Activated CD8-positive, alpha-beta memory T cell treated with anti-CD3 and anti-CD28 coated beads for 36 hours (primary cell): Measurements from ENCODE around the gene BNC2. TPM values are rescaled to one million over a fixed set of nuclear protein-coding genes. Genes with fewer than 3 reads are reported as not detected.

Experiments used
- CTCF ChIA-PET: fragments of 350-600 bp; sonication (Branson Sonifier 250); formaldehyde crosslinking; loops from one replicate; lab custom pipeline; 2021; ENCODE audit warnings: antibody characterized with exemption; lab: Charles Lee
- POLR2A ChIA-PET: fragments of 350-600 bp; sonication (Branson Sonifier 250); formaldehyde crosslinking; loops from one replicate; lab custom pipeline; 2021; ENCODE audit warnings: antibody characterized with exemption; lab: Charles Lee
- total RNA-seq, 2 experiments: library from RNA; stranded (reverse); gene quantifications; one replicate each; pipeline ENCODE4 v1.2.3, GENCODE V29; 2021

BNC2 gene
- total RNA-seq, 2 experiments from 2014 or later: not detected

- POLR2A ChIA-PET: no interaction called here
- CTCF ChIA-PET: interaction anchor here (0.7 kb wide), 1 partner anchor 408 kb away, joined by 3 read pairs; no protein-coding TSS in a partner anchor
Measured at GRCh38 chr9:16824545-16825330, 45.7 kb downstream of the BNC2 start.

GRCh38 chr9:16823906-16824305, 46.6 kb downstream of the BNC2 start:
- POLR2A ChIA-PET: no interaction called here
- CTCF ChIA-PET: no interaction called here

GRCh38 chr9:16821344-16821743, 49.1 kb downstream of the BNC2 start:
- ChIA-PET POLR2A (no interaction called here), CTCF (no interaction called here)

- CTCF ChIA-PET: no interaction called here
- POLR2A ChIA-PET: no interaction called here
Measured at GRCh38 chr9:16817514-16817913, 53.0 kb downstream of the BNC2 start.

- POLR2A ChIA-PET: no interaction called here
- CTCF ChIA-PET: no interaction called here
Measured at GRCh38 chr9:16817002-16817401, 53.5 kb downstream of the BNC2 start.

- ChIA-PET POLR2A (no interaction called here), CTCF (no interaction called here)
Measured at GRCh38 chr9:16816011-16816410, 54.5 kb downstream of the BNC2 start.

- POLR2A ChIA-PET: no interaction called here
Measured at GRCh38 chr9:16815079-16815478, 55.4 kb downstream of the BNC2 start.

GRCh38 chr9:16813838-16814237, 56.6 kb downstream of the BNC2 start:
- ChIA-PET CTCF (no interaction called here), POLR2A (no interaction called here)

More at GRCh38 chr9:16815079-16815478, 55.4 kb downstream of the BNC2 start:
- CTCF ChIA-PET: no interaction called here

- CTCF ChIA-PET: no interaction called here
- POLR2A ChIA-PET: no interaction called here
Measured at GRCh38 chr9:16811987-16812685, 58.3 kb downstream of the BNC2 start.

GRCh38 chr9:16809912-16810610, 60.4 kb downstream of the BNC2 start:
- ChIA-PET CTCF (no interaction called here), POLR2A (no interaction called here)

- CTCF ChIA-PET: no interaction called here
Measured at GRCh38 chr9:16806674-16807073, 63.8 kb downstream of the BNC2 start.

GRCh38 chr9:16803648-16804047, 66.8 kb downstream of the BNC2 start:
- CTCF ChIA-PET: no interaction called here
- POLR2A ChIA-PET: no interaction called here

More at GRCh38 chr9:16806674-16807073, 63.8 kb downstream of the BNC2 start:
- POLR2A ChIA-PET: no interaction called here

GRCh38 chr9:16801871-16802466, 68.5 kb downstream of the BNC2 start:
- POLR2A ChIA-PET: no interaction called here
- CTCF ChIA-PET: no interaction called here

GRCh38 chr9:16796304-16796825, 74.1 kb downstream of the BNC2 start:
- POLR2A ChIA-PET: no interaction called here
- CTCF ChIA-PET: no interaction called here

GRCh38 chr9:16794871-16795639, 75.4 kb downstream of the BNC2 start:
- CTCF ChIA-PET: no interaction called here
- POLR2A ChIA-PET: no interaction called here

GRCh38 chr9:16794103-16794502, 76.4 kb downstream of the BNC2 start:
- CTCF ChIA-PET: no interaction called here
- POLR2A ChIA-PET: no interaction called here

- ChIA-PET CTCF (no interaction called here), POLR2A (no interaction called here)
Measured at GRCh38 chr9:16787724-16788123, 82.7 kb downstream of the BNC2 start.

GRCh38 chr9:16784002-16784401, 86.5 kb downstream of the BNC2 start:
- POLR2A ChIA-PET: no interaction called here
- CTCF ChIA-PET: no interaction called here

GRCh38 chr9:16782490-16782889, 88.0 kb downstream of the BNC2 start:
- POLR2A ChIA-PET: no interaction called here
- CTCF ChIA-PET: no interaction called here
